Ecto neural progenitor cell (in vitro differentiated cells): ENCODE data around the gene RABGAP1L.
"Not testable (repeated sequence)": the region's sequence is repeated elsewhere in the genome, so short reads cannot be mapped to it uniquely, and the experiment has no call there.

Source experiments
- DNase-seq: peaks from one replicate; pipeline ENCODE4 v3.0.0-alpha.2; 2018; ENCODE audit warnings: low spot score

The RABGAP1L gene

GRCh38 chr1:174242856-174243255 lies 83.5 kb downstream of the RABGAP1L start:
- DNase-seq = no peak

GRCh38 chr1:174243451-174244000 lies 84.2 kb downstream of the RABGAP1L start:
- no peak for DNase-seq

GRCh38 chr1:174244017-174244416 lies 84.7 kb downstream of the RABGAP1L start:
- DNase-seq = no peak

- no peak for DNase-seq
Observed at GRCh38 chr1:174247472-174247871, 88.2 kb downstream of the RABGAP1L start.

GRCh38 chr1:174248041-174248440 lies 88.7 kb downstream of the RABGAP1L start:
- DNase-seq = no peak

GRCh38 chr1:174256386-174256785 lies 97.1 kb downstream of the RABGAP1L start:
- not testable (repeated sequence) for DNase-seq

- DNase-seq = no peak
Observed at GRCh38 chr1:174258148-174258550, 98.8 kb downstream of the RABGAP1L start.

- DNase-seq = peak; percentile 52
Observed at GRCh38 chr1:174262349-174263241, 103.3 kb downstream of the RABGAP1L start.

- DNase-seq = no peak
Observed at GRCh38 chr1:174265282-174265681, 106.0 kb downstream of the RABGAP1L start.

- DNase-seq = no peak
Observed at GRCh38 chr1:174266476-174266875, 107.2 kb downstream of the RABGAP1L start.

- DNase-seq = no peak
Observed at GRCh38 chr1:174266991-174267612, 107.8 kb downstream of the RABGAP1L start.

- DNase-seq = no peak
Observed at GRCh38 chr1:174269989-174270651, 110.8 kb downstream of the RABGAP1L start.

GRCh38 chr1:174273190-174273589 lies 113.9 kb downstream of the RABGAP1L start:
- no peak for DNase-seq

GRCh38 chr1:174273776-174274175 lies 114.5 kb downstream of the RABGAP1L start:
- DNase-seq = no peak

GRCh38 chr1:174274452-174274851 lies 115.1 kb downstream of the RABGAP1L start:
- DNase-seq = no peak

GRCh38 chr1:174274884-174275283 lies 115.6 kb downstream of the RABGAP1L start:
- DNase-seq = no peak

GRCh38 chr1:174276087-174276486 lies 116.8 kb downstream of the RABGAP1L start:
- no peak for DNase-seq

GRCh38 chr1:174284052-174284451 lies 124.7 kb downstream of the RABGAP1L start:
- DNase-seq = no peak

GRCh38 chr1:174286042-174286441 lies 126.7 kb downstream of the RABGAP1L start:
- DNase-seq = no peak

GRCh38 chr1:174289644-174290310 lies 130.5 kb downstream of the RABGAP1L start:
- DNase-seq = no peak

GRCh38 chr1:174291059-174291458 lies 131.7 kb downstream of the RABGAP1L start:
- DNase-seq = no peak

- DNase-seq = no peak
Observed at GRCh38 chr1:174296309-174296708, 137.0 kb downstream of the RABGAP1L start.
